HepG2 (cell line): ENCODE results near the gene UNKL. TPM values are rescaled to one million over a fixed set of nuclear protein-coding genes. Genes with fewer than 3 reads are reported as not detected.
A peak's percentile ranks its signal among the peaks of the same experiment; 100 is the strongest.

Source experiments
- ATAC-seq: fragments of 200-7000 bp; cut with Tn5 transposase; 3 replicates; pipeline ENCODE4 v1.9.1; 2020; ENCODE audit warnings: mild to moderate bottlenecking, moderate library complexity
- BruUV-seq: library from RNA; stranded (reverse); fragments of 400-500 nt; replicated peaks from 2 replicates; lab custom pipeline; 2021; lab: Mats Ljungman, UMichigan
- CTCF ChIA-PET: fragments of 300-600 bp; formaldehyde crosslinking; extraction: SDS; loops from one replicate; lab custom pipeline; 2021; ENCODE audit warnings: low total read pairs, inconsistent platforms, low intra/inter-chr PET ratio; lab: Yijun Ruan, JAX
- POLR2A ChIA-PET: fragments of 350-600 bp; sonication (Branson Sonifier 250); formaldehyde crosslinking; loops from one replicate; lab custom pipeline; 2020; ENCODE audit warnings: antibody characterized with exemption, inconsistent platforms; lab: Yijun Ruan, JAX
- DNase-seq: peaks from one replicate; pipeline ENCODE4 v3.0.0-alpha.2; 2015; ENCODE audit warnings: low spot score
- FAIRE-seq: peaks from 3 replicates; lab custom pipeline; 2011; peaks lifted over from hg19 to GRCh38; lab: Jason Lieb, UNC
- H2AFZ ChIP-seq: one replicate; pipeline ENCODE4 v1.6.1; 2011; ENCODE audit warnings: low read length, inconsistent platforms
- H3K27ac ChIP-seq: fragments of 300-600 bp; 3 replicates; pipeline ENCODE4 v1.8.0; 2011; ENCODE audit warnings: mixed run types, mild to moderate bottlenecking, mixed read lengths, low read length, inconsistent platforms; ENCODE audit not compliant: insufficient read depth; ENCODE audit errors: extremely low read length
- H3K27me3 ChIP-seq, 2 experiments: fragments of 200-600 bp in 1 of 2; 2 replicates in 1 of 2; 3 replicates in 1 of 2; pipeline versions ENCODE4 v1.6.0 to v1.8.0; 2011; ENCODE audit warnings: low read length in 2 of 2, mild to moderate bottlenecking in 2 of 2, moderate library complexity in 2 of 2, inconsistent platforms in 1 of 2; ENCODE audit not compliant: insufficient read depth in 2 of 2, control insufficient read depth in 1 of 2
- H3K36me3 ChIP-seq, 2 experiments: fragments of 200-600 bp in 1 of 2; replicated peaks in 1 of 2; 2 replicates in 1 of 2; 3 replicates in 1 of 2; pipeline versions ENCODE4 v1.5.1 to v1.8.0; 2011; ENCODE audit warnings: low read length in 2 of 2, inconsistent platforms in 1 of 2; ENCODE audit not compliant: insufficient read depth in 2 of 2, control insufficient read depth in 1 of 2
- H3K4me1 ChIP-seq: 2 replicates; pipeline ENCODE4 v1.5.1; 2012; ENCODE audit warnings: low read length, inconsistent platforms; ENCODE audit not compliant: insufficient read depth
- H3K4me2 ChIP-seq: 2 replicates; pipeline ENCODE4 v1.6.0; 2011; ENCODE audit warnings: low read depth, low read length, inconsistent platforms
- H3K4me3 ChIP-seq, 3 experiments: fragments of 200-600 bp in 1 of 3; sonication (generic), shearing (Covaris generic) in 1 of 3; replicated peaks in 1 of 3; 2 replicates each; pipeline ENCODE4 v1.5.1; 2011 to 2016; ENCODE audit warnings: low read length in 3 of 3, inconsistent platforms in 2 of 3, low read depth in 2 of 3, mild to moderate bottlenecking in 2 of 3, control low read depth in 1 of 3, mixed read lengths in 1 of 3; ENCODE audit not compliant: insufficient read depth in 1 of 3
- H3K79me2 ChIP-seq: one replicate; pipeline ENCODE4 v1.6.1; 2011; ENCODE audit warnings: low read length, inconsistent platforms; ENCODE audit not compliant: insufficient read depth
- H3K9ac ChIP-seq: 2 replicates; pipeline ENCODE4 v1.6.0; 2011; ENCODE audit warnings: mild to moderate bottlenecking, low read depth, low read length, inconsistent platforms; ENCODE audit not compliant: insufficient read depth
- H3K9me3 ChIP-seq: 2 replicates; pipeline ENCODE4 v1.5.1; 2012; ENCODE audit warnings: mild to moderate bottlenecking, low read length
- H4K20me1 ChIP-seq: 2 replicates; pipeline ENCODE4 v1.6.0; 2011; ENCODE audit warnings: inconsistent platforms, mild to moderate bottlenecking, low read length, moderate library complexity; ENCODE audit not compliant: insufficient read depth
- HNRNPL ChIP-seq: fragments of 200-400 bp; formaldehyde crosslinking; IDR thresholded peaks from 2 replicates; pipeline ENCODE4 v1.6.1; 2017; ENCODE audit warnings: mild to moderate bottlenecking, low read depth, low read length
- PATZ1 ChIP-seq: sonication (generic); formaldehyde crosslinking; IDR thresholded peaks from 2 replicates; pipeline ENCODE4 v1.4.0; 2020; ENCODE audit warnings: missing genetic modification reagents
- PLRG1 ChIP-seq: fragments of 450-650 bp; conservative IDR thresholded peaks from 2 replicates; pipeline ENCODE4 v1.6.1; 2016
- ZBTB14 ChIP-seq: sonication (generic); formaldehyde crosslinking; IDR thresholded peaks from 2 replicates; pipeline ENCODE4 v1.4.0; 2020; ENCODE audit warnings: missing genetic modification reagents
- ZBTB39 ChIP-seq: sonication (generic); formaldehyde crosslinking; IDR thresholded peaks from 2 replicates; pipeline ENCODE4 v1.5.0; 2020; ENCODE audit warnings: missing genetic modification reagents
- ZNF333 ChIP-seq: sonication (generic); formaldehyde crosslinking; IDR thresholded peaks from 2 replicates; pipeline ENCODE4 v1.4.0; 2020; ENCODE audit warnings: mild to moderate bottlenecking, missing genetic modification reagents, borderline replicate concordance
- ZNF383 ChIP-seq: sonication (generic); formaldehyde crosslinking; IDR thresholded peaks from 2 replicates; pipeline ENCODE4 v1.4.0; 2020; ENCODE audit warnings: missing genetic modification reagents, mild to moderate bottlenecking, borderline replicate concordance
- WGBS: methylation state at CpG from one replicate; pipeline ENCODE4 v1.1.6; 2017; ENCODE audit warnings: low lambda C conversion rate; 5-methylcytosine and 5-hydroxymethylcytosine counted together
- in situ Hi-C: cut with HindIII; loops from 2 replicates; pipeline ENCODE4 v1.10.0; 2017; ENCODE audit warnings: low pct_unique_long_range_greater_than_20kb; ENCODE audit not compliant: extremely low pct_ligation_motif_present
- intact Hi-C: fragments of 100-400 bp; cut with micrococcal nuclease; formaldehyde crosslinking; loops from one replicate; pipeline ENCODE4 v1.10.0; 2022; ENCODE audit not compliant: unreplicated experiment
- polyA plus RNA-seq, 8 experiments: library from polyadenylated mRNA; depleted of rRNA in 3 of 8; stranded (reverse) in 7 of 8; unstranded in 1 of 8; fragments of >200 nt; fragmentation: Illumina TruSeq in 4 of 8; extraction: Trizol in 4 of 8; gene quantifications; 2 replicates each; pipeline versions ENCODE4 v1.2.1 to v1.2.3, GENCODE V29; 2011 to 2016; ENCODE audit warnings: low read depth in 4 of 8, missing spikeins in 1 of 8, mixed read lengths in 1 of 8; ENCODE audit not compliant: insufficient read depth in 1 of 8
- total RNA-seq, 5 experiments: library from RNA; depleted of rRNA; stranded (reverse); fragments of >200 nt; fragmentation: Illumina TruSeq; extraction: Trizol; gene quantifications; 2 replicates each; pipeline ENCODE4 v1.2.3, GENCODE V29; 2016; ENCODE audit warnings: low read depth in 1 of 5

Gene UNKL
- total and polyA plus RNA-seq, 2 of the 13 experiments (the other 11 are each of a cell fraction or from before 2014, with no cell fraction given): 10.4 to 17.6 TPM

- no peak overlapping the region for H2AFZ ChIP-seq
- TF ChIP-seq PATZ1 (CRISPR knock-in tag) (no peak), HNRNPL (no peak), ZNF333 (no peak), ZBTB14 (CRISPR knock-in tag) (no peak), ZNF383 (CRISPR knock-in tag) (no peak), PLRG1 (no peak), ZBTB39 (CRISPR knock-in tag) (no peak)
- no peak overlapping the region for H3K9ac ChIP-seq
- TSS peak; percentile 74 for BruUV-seq
- H3K4me1 ChIP-seq: peaks cover 72% of the 10 kb centered on the region
- peaks cover 8 to 43% of the 10 kb centered on the region in 2 experiments for H3K27me3 ChIP-seq
- in situ Hi-C loops (no loop called here), intact Hi-C loops (no loop called here)
- H3K27ac ChIP-seq: no peak overlapping the region
- no peak overlapping the region for H3K4me2 ChIP-seq
- ATAC-seq (no peak), FAIRE-seq (no peak), DNase-seq (no peak)
- CTCF ChIA-PET: no interaction called here
- no peak overlapping the region for H3K4me3 ChIP-seq
- no peaks in the 10 kb centered on the region for H3K36me3 ChIP-seq
- WGBS: 95% methylated on average over 29 of the region's 40 CpGs
- H3K9me3 ChIP-seq: no peaks in the 10 kb centered on the region
- no peaks in the 10 kb centered on the region for H4K20me1 ChIP-seq
- H3K79me2 ChIP-seq: no peaks in the 10 kb centered on the region
- POLR2A ChIA-PET: interaction anchor here (0.6 to 2.2 kb wide), 2 partner anchors 14 to 20 kb away, joined by 3 to 14 read pairs; partner anchors contain the start of genes UNKL and UQCC4
Measured at GRCh38 chr16:1434644-1435592, 20.4 kb upstream of the UNKL start.
